NCI-H1694 treated with DMSO at 0.1 percent for 48 hours (cell line): Measurements from ENCODE around the gene KRT20.
"Not testable (repeated sequence)": the region's sequence is repeated elsewhere in the genome, so short reads cannot be mapped to it uniquely, and the experiment has no call there.

Experiments used
- DNase-seq: peaks from one replicate; lab custom pipeline; 2025; lab: John Stamatoyannopoulos, UW

KRT20 gene, protein sequence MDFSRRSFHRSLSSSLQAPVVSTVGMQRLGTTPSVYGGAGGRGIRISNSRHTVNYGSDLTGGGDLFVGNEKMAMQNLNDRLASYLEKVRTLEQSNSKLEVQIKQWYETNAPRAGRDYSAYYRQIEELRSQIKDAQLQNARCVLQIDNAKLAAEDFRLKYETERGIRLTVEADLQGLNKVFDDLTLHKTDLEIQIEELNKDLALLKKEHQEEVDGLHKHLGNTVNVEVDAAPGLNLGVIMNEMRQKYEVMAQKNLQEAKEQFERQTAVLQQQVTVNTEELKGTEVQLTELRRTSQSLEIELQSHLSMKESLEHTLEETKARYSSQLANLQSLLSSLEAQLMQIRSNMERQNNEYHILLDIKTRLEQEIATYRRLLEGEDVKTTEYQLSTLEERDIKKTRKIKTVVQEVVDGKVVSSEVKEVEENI

DNA sequence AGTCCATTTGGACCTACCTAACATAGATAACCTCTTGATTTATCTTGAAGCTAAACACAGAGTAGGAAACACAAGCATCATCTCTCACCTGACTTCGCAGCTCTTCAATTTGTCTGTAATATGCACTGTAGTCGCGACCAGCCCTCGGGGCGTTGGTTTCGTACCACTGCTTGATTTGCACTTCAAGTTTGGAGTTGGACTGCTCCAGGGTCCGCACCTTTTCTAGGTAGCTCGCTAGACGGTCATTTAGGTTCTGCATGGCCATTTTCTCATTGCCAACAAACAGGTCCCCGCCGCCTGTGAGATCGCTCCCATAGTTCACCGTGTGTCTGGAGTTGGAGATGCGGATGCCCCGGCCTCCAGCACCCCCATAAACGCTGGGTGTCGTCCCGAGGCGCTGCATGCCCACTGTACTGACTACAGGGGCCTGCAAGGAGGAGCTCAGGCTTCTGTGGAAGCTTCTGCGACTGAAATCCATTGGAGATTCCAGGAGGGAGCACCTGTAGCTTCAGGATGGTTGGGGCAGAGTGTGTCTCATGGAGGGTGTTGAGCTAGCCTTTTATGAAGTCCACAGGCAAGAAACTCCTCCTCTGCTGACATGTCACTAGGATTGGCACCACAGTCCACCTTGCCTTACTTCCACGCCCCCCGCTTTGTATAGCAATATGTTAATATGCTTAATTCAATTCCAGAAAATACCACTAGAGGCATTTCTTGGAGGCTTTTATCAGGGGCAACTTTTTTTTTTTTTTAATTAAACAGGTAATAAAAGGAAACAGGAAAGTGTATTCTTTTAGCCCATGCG, at the start of gene KRT20:
Gene KRT20, minus strand, starts transcription at position 535 of the 805 bp plus-strand sequence. Its CDS starts 57 bp downstream, at position 478.
- DNase-seq = no peak

DNA sequence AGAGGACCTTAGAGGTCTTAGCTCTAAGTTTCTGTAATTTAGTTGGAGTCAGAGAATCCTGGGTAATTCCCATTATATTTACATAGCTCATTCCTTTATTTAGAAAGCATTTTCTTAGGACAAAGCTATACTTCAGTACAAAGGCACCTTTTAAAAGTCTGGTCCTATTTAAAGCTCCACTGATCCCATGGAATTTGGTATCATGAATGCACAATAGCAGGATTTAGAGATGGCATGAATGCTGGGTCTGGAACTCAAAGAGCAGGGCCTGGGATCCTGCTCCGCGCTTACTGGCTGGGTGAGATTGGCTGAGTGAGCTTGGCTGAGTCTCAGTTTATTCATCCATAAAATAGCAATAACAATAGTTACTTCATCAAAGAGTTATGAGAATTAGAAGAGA, 47.6 kb upstream of the KRT20 start:
- DNase-seq = no peak

DNA sequence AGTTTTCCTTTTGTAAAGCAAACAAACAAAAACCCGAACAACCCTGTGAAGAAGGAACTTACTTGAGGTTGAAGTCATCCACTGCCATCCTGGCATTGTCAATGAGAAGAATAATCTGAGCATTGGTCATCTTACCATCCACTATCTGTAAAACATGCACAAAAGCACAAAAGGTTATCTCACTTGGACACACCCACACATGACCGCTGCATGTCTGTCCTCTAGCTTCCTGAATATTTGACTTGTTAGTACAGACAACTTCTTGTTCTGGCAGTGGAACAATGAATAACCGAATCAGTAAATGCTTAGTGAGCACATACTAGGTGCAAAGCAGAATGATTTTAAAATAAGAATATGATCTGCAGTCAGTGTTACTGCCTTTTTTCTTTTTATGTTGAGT, 46.3 kb upstream of the KRT20 start:
- no peak for DNase-seq

DNA sequence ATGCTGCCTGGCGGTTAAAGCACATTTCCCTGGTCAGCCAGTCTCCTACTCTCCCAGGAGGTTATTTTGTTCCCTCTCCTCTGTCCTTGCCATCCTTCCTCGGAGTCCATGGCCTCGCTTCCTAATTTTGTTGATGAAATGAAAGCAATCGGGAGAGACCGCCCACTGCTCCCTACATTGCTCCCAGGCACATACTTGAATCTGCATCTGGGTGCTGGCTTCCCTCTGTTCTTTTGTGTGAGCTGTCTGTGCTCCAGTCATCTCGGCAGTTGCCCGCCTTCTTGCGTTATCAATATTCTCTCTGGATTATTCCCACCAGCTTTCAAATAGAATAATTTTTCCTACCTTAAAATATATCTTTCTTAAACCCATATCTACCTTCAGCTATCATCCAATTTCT, 41.3 kb upstream of the KRT20 start:
- no peak for DNase-seq

DNA sequence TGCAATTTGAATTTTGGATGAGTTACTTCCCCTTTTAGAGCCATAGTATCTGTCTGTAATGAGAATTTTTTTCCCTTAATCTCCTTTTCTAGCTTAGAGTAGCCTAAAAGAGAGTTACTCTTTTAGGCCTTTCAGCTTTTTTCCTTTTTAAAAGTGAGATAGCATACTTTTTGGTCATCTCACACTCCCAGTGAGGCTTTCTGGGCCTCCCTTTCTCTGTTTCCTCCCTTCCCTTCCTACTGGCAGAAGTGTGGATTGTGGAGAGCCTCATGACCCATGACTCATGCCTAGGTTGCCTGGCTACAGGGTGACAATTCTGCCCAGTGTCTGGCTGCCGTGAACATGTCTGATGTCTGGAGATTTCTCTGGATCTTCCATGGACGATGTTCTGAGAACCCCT, 37.2 kb upstream of the KRT20 start:
- DNase-seq = no peak

DNA sequence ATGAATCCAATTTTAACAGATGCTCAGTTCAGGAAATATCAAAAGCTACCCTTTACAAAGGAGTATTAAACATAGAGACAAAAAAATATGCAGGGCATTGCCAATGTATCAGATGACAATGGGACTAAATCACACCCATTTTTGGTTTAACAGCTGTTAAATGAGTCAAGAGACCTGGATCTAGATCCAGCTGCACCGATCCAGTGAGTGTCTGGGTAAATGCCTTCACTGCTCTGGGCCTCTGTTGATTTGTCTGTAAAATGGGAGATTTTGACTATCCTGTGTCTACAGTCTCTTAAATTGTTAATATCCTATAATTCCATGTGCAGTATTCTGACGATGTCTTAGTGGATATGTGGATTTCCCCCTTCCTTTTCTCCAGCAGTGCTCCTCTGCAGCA, 36.0 kb upstream of the KRT20 start:
- DNase-seq = no peak

DNA sequence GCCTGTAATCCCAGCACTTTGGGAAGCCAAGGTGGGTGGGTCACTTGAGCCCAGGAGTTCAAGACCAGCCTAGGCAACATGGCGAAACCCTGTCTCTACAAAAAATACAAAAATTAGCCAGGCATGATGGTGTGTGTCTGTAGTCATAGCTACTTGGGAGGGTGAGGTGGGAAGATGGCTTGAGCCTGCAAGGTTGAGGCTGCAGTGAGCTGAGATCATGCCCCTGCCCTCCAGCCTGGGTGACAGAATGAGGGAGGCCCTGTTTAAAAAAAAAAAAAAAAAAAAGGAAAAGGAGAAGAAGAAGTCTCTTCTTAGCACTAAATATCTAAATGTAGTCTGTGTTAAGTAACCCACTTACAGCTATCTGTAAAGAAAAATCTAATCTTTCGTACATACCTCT, 32.1 kb upstream of the KRT20 start:
- not testable (repeated sequence) for DNase-seq

DNA sequence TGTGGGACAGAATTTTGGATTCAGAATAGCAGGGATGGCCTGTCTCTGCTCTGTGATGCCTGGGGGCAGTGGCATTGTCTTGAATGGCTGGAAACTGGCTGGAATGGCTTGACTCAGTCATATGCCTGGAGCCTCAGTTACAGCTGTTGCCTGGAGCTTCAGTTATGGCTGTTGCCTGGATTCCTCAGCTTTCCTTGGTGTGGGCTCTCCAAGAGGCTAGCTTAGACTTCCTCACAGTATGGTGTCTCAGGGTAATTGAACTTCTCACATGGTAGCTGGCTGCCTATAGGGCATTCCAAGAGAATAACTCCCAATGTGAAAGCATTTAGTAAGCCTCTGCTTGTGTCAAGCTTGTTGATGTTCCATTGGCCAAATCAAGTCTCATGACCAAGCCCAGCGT, 31.3 kb upstream of the KRT20 start:
- no peak for DNase-seq

DNA sequence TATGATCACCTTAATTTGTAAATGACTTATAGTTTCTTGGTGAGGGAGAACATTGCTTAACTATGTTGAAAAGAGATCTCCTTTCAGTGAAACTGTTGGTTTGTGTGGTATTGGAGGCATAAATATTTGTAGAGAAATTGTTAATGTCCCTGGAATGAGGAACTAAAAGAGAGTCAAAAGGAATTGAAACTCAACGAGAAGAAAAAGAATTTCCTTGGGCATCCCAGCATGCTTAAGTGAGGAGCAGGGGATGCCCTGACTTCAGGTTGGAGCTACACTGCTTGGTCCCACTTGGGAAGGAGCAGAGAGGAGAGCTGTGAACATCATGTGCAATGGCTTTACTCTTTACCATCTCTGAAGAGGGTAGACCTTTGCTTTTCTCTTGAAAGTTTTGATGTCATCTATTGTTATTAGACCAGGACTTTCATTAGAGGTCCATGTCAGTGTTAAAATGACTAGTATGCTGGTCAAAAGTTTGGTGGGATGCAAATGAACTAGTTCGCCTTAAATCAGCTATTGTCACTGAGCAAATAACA, 30.7 kb upstream of the KRT20 start:
- no peak for DNase-seq

DNA sequence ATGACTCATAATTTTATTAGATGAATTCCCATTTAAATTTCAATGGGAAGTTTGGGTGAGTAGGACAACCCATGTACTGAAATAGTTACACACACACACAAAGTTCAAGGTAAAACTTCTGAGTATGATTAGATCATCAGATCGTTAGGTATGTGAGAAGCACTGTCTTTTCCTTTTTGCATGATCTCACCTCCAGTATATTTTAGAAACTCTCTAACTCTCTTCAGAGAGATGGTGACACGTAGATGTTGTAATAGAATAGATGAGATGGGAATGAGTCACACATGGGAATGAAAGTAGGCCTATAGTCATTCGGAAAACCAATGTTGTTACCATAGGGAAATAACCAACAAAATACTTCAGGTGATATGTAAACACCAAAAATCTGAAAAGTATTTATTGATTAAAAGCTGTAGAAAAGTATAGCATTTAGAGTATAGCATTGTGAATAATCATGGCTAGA, 30.2 kb upstream of the KRT20 start:
- no peak for DNase-seq

DNA sequence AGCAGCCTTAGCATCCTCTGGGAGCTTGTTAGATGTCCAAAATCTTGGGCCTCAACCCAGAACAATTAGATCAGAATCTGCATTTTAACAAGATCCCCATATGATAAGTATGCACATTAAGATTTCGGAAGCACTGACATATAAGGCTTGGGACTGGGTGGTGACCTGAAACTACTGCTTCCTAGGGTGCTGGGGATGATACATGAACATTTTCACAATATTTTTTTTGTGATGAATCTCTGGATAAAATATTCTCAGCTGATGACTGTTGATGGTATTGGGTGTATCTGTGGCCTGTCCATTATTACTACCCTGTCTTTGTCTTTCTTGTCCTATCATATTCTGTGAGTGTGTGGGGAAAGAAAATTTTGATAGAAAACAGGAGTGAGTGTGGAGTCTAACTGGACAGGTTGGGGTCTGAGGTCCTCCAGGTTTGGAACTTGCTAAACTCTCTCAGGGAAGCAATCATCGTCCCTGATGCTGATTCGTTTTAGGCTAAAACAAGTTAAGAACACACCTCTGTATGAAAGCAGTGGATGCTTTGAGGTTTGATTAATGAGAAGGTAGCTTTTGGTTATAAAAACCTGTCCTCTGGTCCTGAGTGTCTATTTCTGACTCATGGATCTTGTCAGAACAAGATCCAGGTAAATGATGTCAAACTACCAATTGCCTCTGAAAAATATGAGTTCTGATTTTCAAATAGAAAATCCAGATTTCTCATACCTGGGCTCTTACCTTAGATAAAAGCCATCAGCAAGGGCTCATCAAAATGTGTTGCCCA, 29.2 kb upstream of the KRT20 start:
- DNase-seq = no peak

DNA sequence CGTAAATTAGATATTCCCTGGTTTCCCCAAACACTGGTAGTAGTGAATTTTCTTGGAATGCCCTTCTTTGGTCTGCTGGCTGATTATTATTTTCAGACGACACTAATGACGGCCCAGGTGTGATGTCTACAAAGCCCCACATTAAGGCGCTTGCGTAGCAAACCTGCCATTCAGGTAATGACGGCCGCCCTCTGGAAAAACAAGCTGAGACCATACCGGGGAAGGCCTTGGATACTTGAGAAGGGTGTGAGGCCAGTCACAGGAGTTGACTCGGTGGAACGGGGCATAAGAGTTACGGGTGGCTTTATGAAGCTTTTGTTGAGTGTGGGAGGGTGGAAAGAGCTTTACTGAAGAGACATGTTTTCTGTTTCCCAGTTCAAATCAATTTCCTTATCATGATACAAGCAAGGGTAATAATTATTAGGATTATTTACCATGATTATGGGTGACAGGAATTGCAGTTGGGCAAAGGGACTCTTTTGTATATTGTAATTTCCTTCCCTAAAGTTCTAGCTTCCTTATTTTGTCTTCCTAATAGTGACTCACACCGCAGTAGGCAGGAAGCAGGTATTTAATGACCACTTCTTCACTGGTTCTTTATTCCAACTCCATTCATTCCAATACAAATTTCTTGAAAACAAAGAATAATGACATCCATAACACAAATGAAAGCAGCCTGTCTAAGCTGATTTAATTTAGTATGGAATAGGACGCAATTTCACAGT, 27.6 kb upstream of the KRT20 start:
- no peak for DNase-seq

DNA sequence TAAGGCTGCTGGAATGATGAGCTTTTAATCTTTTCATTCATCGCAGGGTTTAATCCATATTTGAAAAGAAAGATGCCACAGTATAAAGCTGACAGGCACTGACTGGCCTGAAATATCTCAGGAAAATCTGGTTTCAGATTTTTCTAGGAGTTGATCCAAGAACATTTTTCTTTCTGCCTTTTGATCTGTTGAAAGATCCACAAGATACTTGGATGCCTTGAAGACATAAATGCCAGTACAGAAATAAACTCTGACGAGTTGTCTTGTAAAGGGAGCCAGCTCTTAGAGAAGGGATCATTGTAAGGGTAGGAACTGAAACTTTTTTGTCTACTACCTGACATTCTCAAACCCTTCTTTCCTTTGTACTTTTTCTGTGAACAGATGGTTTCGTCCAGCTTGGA, 25.4 kb upstream of the KRT20 start:
- DNase-seq = no peak

DNA sequence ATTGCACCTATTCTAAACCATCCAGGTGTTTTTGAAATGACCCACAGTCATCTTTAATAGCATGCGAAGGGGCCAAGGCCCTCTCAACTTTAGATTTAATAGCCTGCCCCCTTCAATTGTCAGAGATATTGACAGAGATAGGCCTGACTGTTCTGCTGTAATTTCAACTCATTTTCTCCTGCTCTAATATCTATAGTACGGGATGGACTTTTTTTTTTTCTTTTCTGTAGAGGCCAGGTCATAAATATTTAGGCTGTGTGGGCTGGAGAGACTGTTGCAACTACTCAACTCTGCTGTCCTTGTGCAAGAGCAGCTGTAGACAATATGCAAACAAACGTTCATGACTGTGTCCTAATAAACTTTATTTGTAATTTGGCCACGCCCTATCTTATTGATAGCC, 24.7 kb upstream of the KRT20 start:
- no peak for DNase-seq

DNA sequence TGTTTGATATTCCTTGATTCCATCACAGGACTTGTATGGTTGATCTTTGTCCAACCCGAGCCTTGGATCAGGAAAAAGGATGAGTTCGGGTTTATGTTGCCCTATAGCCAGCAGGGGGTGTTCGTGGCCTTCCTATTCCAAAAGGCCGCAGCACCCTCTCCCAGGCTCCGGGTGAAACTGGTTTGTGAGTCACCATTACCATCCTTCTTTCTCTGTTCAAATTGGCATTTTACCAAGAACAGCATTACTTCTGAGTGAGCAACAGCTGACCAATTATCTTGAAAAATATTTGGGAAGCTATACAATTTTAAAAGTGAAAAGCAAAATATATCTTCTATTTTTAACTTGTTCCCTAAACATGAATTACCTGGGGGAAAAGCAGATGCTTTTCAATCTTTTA, 24.3 kb upstream of the KRT20 start:
- peak; percentile 69 for DNase-seq

DNA sequence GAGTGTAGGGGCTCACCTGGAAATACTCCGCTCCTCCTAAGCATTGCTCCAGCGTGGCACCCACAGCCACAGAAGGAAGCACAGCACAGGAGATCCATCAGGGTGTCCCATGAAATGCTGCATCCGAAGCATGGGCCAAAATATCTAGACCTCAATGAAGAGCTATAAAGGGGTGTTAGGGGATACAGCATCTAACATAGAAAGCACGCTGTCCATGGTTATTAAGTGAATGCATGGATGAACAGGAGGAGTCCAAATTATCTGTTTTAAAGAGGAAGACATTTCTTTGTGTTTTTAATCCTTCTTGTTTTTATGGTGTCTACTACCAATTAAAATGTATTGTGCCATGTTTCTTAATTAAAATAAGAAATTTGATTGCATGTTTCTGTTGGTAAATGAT, 21.6 kb upstream of the KRT20 start:
- no peak for DNase-seq

DNA sequence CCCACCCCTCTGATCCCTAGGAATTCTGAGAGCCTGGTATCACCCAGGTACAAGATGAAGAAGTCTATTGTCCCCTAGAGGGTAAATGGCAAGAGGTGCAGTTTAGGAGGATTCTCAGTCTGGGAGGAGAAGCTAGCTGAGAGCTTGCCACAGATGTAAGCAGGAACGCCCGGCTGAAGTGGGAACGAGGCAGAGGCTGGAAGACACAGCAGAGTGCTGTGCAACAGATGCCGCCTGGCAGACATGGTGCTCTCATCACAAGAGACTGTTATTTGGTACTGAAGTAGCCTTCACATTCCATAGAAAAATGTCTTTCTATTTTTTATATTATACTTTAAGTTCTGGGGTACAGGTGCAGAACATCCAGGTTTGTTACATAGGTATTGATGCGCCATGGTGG, 20.3 kb upstream of the KRT20 start:
- no peak for DNase-seq

DNA sequence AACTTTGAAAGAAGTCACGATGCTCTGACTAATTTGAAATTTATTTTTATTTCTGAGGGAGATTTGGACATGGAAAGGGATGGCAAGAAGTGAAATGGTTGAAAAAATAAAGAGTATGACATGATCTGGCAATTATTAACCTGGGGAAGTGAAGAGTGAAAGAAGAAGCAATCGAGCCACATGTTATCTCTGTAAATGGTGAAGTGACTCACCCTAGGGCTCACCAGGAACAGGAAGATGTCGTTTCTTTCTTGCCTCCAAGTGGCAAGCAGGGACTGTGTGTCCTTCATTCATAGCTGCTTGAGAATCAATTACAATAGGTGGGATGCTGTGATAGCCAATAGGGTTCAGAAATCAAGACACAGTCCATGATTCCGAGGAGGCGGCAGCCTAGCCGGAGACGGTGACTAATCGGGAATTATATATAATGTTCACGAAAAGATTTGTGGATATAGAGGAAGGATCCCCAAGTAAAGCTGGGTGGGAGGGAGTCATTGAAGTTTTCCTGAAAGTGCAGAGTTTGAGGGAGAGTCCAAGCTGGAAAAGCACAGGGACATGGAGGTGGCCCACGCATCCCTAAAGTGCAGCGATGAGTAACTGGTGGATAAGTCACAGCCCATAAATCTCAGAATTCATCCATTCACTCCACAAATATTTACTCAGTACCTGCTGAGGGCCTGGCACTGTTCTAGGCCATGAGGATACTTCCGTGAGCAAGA, 18.2 kb upstream of the KRT20 start:
- no peak for DNase-seq

DNA sequence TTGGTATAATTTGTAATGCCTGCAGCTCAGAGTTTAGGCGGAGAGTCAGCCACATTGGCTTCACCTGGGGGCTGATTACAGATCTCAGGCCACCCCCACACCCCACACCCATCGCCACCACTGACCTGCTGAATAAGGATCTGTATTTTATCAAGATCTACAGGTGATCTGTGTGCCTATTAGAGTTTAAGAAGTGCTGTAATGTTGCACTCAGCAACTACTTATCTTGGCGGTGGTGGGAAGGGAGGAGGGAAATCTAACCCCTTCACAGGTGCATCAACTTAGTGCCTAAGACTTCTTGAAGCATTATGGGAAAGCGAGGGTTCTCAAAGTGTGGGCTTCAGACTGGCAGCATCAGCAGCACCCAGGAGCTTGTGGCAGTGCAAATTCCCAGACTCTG, 17.5 kb upstream of the KRT20 start:
- DNase-seq = no peak

DNA sequence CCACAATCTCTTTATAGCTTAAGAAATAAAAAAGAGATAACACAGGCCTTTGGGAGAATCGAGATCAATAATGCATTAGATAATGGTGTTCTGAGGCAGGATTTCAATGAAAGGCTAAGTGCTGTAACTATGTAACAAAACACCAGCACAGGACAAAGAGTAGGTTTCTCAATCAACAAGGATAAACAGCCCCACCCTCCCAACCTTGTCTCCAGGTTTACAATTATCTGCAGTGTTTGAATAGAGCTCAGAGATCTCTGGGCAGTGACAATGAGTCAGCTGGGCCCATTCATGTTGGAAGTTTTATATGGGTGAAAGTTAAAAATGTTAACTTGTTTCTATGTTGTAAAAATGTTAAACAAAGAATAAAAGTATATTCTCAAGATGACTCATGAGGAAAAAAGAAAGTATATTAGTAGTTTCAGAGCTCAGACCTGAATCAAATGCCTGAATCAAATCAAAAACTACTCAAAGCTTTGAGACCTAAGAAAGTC, 17.0 kb upstream of the KRT20 start:
- DNase-seq = no peak
